ENCODE results near the gene TBC1D21.

The TBC1D21 gene

GRCh38 chr15:73862276-73862675 lies 11.1 kb upstream of the TBC1D21 start:
- FAIRE-seq, result no peak

GRCh38 chr15:73865379-73865778 lies 8.0 kb upstream of the TBC1D21 start:
- no peak for FAIRE-seq

DNA sequence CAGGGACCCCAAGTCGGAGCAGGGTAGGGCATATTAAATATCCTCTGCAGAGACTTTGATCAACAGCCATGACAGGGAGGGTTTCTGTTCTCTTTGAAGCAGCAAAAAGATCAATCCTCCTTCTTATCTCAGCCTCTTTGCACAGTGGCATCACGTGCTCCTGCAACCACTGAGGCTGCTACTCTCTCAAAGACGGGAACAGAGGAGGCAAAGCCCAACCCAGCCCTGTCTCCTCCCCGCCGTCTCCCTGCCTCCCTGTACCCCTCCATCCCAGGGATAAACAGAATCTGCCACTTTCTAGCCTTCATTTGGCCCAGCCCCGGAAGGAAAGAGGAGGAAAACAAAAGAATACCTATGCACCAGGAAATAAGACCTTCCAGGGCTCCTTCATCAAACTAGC lies 7.5 kb upstream of the TBC1D21 start:
- no peak for FAIRE-seq

- FAIRE-seq, result no peak
Observed at GRCh38 chr15:73866481-73866880, 6.9 kb upstream of the TBC1D21 start.

GRCh38 chr15:73866881-73867410 lies 6.4 kb upstream of the TBC1D21 start:
- FAIRE-seq, result no peak

- no peak for FAIRE-seq
Observed at GRCh38 chr15:73867426-73867825, 5.9 kb upstream of the TBC1D21 start.

GRCh38 chr15:73867956-73868355 lies 5.4 kb upstream of the TBC1D21 start:
- no peak for FAIRE-seq

DNA sequence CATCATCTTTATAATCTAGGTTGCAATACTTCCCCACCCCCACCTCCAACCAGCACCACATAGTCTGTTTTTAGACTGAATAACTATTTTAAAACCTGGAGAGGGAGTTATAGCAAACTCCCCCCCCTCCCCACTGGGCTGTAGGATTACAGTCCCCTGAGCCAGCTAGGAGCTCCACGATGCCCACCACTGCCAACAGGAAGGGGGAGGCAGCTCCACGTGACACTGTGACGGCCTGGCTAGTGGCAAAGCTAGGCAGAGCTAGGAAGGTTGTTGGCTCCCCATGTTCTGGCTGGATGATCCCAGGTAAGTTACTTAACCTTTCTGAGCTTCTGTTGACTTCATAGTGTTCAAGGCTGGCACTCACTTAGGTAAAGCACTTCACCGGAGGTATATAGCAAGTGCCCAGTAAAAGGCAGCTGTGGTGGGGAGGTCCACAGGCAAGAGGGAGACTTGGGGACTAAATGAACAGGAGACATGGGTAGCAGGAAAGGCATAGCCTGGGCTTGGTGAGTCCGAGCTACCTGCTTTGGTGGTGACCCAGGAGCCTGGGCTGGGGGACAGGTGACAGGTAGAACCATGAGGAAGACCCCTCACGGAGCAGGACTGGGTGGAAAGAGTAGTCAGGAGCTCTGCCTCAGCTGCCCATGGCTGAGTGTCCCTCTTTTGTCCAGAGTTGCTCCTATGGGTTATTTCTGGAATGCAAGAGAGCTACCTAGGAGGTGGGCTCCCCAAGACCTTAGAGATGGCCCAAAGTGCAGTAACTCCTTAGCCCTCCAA lies 4.0 kb upstream of the TBC1D21 start:
- no peak for FAIRE-seq

- no peak for FAIRE-seq
Observed at GRCh38 chr15:73870700-73871408, 2.5 kb upstream of the TBC1D21 start.

- FAIRE-seq, result no peak
Observed at GRCh38 chr15:73872346-73872745, 1.0 kb upstream of the TBC1D21 start.

DNA sequence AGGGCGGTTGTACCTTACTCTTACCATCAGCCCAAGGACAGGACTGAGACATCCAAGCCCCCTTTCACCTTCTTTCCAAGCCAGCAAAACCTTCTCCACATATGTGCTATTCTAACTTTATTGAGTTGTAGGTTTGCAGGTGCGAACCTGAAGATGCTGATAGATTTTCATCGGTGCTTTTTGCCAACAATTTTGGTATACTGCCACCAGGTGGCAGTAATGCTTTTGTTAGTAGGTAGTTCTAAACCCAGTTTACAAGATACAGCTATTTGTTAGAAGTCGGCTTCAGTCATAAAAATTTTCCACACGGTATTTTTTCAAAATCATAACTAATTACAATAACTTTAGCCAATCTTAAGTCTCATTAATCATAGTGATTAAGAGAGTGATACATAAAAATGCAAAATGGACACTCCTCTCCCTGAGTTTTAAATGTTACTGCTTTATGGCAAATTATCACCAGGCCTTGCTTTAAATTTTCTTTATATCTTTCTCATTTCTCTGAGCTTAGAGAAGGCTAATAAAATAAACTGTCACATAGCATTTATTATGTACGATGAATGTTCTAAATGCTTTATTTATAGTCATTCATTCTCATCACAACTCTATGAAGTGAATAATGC lies 636 bp downstream of the TBC1D21 start:
- no peak for FAIRE-seq

- no peak for FAIRE-seq
Observed at GRCh38 chr15:73879426-73879825, 6.1 kb downstream of the TBC1D21 start.

DNA sequence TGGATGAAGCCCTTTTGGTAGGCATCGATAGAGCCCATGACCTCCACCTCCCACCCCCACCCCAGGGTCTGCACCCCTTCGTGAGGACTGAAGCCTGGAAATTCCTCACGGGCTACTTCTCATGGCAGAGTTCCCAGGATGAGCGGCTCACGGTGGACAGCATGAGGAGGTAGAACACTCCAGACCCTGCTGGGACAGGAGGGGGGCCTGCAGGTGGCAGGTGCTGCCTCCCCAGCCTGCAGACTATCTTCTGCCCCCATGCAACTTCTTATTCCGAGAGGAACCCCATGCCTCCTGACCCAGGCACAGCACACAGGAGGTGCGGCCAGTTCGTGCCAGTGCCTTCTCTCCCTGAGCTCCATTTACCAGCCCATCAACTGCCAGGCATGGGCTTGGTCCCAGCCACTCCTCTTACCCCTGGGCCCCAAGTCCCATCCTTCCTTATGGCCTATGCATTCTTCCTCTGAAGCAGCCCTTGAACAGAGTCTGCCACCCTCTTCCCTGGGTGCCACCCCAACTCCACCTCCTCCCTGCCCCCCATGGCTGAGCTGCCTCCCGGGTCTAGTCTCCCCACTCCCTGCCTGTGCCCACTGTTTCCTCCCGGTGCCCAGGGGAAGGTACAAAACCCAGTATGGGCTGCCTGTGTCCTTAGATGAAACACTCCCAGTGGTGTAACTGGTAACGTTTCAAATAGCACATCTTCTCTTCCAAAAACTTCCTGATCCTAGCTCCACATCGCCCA lies 8.4 kb downstream of the TBC1D21 start:
- no peak for FAIRE-seq

DNA sequence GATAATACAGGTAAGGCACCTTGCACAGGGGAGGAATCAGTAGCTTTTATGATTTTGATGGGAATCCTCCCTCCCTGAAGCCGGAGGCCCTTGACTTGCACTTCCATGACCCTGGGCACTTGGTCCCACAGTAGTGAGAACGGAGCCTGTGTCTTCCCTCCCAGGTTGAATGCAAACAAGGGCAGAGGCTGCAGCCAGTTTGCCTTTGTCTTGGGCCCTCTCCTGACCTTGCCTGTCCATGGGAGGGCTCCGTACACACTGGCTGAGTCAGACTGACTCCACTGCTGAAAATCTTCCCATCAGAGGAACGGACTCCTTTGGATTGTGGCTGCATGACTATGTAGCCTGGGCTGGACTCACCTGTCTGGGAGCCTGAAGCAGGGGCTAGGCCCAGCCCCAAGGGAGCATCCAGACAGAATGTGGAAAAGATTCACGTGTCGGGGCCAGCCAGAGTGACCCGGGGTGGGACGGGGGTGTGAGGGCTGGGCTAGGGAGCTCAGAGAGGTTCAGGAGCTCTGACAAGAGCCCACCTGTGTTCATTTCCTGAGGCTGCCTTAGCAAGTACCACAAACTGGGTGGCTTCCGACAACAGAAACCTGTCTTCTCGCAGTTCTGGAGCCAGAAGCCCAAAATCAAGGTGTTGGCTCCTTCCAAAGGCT lies 9.5 kb downstream of the TBC1D21 start:
- FAIRE-seq, result no peak

- no peak for FAIRE-seq
Observed at GRCh38 chr15:73884159-73884558, 10.8 kb downstream of the TBC1D21 start.

- no peak for FAIRE-seq
Observed at GRCh38 chr15:73885954-73886700, 12.8 kb downstream of the TBC1D21 start.

DNA sequence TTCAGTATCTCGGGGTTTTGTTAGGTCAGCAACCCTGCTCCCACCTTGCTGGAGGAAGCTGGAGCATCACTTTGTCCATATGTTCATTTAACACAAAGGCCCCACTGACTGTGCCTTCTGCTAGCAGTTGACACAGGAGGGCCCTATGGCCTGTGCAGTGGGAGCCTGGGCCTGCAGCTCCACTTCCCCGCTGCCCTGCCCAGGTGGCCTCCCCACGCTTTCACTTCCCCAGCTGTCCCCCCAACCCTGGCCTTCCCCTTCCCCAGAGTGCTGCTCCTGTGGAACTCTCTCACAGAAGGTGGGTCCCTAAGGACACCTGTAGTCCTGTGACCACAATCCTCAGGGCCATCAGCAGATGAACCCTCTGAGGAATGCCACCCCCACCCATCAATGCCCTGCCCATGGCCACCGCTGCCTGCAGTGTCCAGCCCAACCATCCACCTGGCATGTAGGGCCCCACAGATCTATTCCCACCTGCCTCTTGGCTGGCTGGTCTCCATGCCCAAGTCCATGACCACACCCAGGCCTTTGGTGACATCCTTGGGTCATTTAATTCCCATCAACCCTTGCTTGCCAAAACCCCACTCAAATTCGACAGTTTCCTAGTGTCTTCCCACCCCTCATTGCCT lies 13.5 kb downstream of the TBC1D21 start:
- no peak for FAIRE-seq

- FAIRE-seq, result no peak
Observed at GRCh38 chr15:73887481-73887880, 14.1 kb downstream of the TBC1D21 start.

GRCh38 chr15:73888224-73889041 lies 15.1 kb downstream of the TBC1D21 start:
- FAIRE-seq, result no peak
